Inflammatory macrophage treated with lipopolysaccharide for 1 hour (primary cell): ENCODE results near the gene EZR.

Source experiments
- DNase-seq, 2 donors: peaks; one replicate each; pipeline ENCODE4 v3.0.0-alpha.2; 2020 to 2022

EZR gene

DNA sequence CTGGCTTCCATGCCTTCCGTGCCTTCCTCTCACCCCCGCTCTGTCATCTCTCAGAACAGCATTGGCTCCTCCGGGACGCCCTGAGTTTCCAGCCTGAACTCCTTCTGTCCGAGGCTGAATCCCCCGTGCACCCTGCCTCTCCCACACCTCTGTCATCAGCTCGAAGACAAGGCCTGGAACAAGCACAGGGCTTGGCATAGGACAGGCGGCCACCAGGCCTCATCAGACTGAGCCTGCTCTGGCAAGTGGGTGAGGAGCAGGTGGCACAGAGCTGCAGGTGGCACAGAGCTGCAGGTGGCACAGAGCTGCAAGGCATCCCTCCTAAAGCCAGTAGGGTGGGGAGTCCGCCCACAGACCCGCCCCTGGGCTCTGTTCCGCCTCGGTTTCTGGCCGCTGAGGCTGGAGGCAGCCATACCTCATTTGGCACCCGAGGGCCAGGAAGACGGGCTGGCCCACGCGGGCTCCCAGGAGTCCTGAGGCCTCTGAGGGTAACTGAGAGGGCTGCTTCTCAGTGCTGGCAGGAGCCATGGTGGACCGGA, 60.2 kb downstream of the EZR start:
- DNase-seq, result no peak

DNA sequence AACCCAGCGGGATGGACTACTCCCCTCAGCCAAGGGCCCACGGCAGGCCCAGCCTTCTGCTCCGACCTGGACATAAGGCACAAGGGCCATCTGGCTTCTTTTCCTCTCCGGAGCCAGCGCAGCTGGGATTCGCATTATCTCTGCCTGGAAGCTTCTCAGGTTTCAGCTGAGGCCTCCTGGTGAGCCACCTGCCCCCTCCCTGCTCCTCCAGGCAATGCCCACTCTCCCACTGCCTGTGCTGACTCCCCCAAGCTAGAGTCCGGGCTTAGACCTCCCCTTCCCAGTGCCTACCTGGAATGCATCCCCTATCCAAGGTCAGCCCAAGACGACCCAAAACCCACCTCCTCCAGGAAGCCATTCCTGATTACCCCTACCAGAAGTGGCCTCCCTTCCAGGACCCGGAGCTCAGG, 60.7 kb downstream of the EZR start:
- DNase-seq, result no peak

DNA sequence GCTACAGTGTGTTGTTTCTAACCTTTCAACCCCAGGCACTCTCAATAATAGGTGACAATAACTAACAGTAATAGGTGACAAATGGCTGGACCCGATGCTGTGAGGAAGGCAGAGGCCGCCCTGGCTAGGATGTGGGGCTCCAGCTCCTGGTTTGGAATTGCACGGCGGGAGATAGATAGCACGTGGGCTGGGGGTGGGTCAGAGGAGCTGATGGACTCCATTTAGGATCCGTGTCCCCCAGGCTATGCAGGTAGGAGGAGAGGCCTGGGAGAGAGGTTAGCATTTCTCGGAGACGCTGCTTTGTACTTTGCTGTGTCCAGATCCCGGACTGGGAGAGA, 61.4 kb downstream of the EZR start:
- no peak for DNase-seq

DNA sequence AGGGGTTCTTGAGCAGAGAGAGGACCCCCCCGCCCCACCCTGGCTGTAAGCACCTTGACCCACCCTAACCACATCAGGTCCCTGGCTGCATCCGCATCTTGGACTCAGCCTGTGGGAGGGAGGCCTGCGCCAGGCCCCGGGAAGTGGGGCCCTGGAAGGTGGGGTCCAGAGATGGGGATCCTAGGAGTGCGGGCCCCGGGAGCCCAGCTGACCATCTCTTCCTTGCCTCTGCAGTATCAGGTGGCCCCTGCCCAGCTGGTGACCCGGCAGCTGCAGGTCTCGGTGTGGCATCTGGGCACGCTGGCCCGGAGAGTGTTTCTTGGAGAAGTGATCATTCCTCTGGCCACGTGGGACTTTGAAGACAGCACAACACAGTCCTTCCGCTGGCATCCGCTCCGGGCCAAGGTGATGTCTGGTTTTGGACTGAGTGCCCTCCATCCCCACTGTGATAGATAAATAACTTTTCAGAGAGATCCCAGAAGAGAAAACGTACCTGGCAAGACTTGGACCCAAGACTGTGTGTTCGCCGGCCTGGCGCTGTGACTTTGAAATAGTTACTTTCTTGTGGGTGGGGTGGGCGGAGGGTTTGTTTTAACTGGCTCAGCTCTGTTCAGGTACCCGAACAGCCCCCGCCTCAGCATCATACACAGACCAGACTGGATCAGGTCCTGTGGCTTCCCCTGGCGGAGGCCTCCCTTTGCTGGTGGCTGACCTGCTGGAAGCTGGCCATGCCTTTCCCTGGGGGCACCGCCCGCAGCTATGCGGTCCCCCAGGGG, 62.0 kb downstream of the EZR start:
- DNase-seq, result no peak

DNA sequence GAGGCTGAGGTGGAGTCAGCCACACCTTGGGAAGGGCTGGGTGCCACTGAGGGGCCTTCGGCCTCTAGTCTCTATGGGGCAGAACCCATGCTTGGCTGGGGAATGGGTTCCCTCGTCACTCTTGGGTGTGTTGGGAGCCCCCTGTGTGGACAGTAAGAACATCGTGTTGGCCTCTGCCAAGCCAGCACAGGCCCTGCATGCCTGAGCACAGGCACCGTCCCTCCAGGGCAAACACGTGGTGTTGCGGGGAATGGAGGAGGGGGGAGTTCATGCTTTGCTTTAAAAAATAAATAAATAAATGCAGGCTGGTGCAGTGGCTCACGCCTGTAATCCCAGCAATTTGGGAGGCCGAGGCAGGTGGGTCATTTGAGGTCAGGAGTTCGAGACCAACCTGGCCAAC, 63.0 kb downstream of the EZR start:
- DNase-seq, result no peak

DNA sequence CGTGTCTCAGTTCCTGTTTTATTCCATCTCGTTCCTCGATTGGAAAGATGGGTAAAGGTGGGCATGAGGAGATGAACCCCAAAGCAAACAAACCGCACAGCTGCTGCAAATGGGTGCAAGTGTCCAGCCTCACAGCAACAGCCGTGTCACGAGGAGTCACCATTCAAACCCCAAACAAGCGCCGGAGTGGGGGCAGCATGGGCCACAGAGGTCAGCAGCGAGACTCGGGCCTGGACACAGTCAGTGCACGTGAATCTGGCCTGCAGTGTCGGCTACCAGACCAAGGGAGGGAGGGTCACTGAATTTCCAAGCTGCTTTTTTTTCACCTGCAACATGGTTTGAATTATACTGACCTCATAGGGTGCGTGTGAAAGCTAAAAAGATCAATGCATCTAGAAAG, 63.5 kb downstream of the EZR start:
- DNase-seq, result no peak

DNA sequence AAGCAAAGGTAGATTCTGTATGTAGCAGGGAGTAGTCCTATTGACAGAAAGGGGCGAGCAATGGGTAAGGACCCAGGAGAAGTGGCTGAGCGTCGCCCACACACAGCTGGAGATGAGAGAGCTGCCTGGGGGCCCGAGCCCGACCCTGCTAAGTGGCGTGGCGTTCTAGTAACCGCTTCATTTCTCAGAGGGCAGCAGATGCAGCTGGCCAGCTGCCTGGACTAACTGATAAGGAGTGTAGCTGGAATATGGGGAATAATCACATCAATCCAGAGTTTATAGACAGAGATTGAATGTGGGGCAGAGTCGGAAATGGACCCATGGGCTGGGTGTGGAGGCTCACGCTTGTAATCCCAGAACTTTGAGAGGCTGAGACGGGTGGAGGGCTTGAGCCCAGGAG, 64.4 kb downstream of the EZR start:
- DNase-seq, result no peak

DNA sequence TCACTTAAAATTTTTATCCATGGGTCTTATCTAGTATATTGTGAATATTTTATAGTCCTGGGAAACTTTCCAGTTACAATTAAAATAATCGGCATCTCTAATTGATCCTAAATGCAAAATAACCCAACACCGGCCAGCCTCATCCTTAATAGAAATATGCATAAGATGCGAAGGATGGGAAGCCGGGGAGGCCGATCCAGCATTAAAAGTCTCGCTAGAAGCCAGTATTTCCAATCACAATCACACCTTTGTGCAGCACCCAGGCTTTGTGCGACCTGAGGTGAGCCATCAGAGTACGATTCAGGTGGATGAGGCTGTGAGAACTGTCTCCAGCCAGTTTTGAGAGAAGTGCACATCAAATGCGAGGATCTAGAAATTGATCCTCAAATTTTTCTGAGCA, 65.4 kb downstream of the EZR start:
- no peak for DNase-seq

DNA sequence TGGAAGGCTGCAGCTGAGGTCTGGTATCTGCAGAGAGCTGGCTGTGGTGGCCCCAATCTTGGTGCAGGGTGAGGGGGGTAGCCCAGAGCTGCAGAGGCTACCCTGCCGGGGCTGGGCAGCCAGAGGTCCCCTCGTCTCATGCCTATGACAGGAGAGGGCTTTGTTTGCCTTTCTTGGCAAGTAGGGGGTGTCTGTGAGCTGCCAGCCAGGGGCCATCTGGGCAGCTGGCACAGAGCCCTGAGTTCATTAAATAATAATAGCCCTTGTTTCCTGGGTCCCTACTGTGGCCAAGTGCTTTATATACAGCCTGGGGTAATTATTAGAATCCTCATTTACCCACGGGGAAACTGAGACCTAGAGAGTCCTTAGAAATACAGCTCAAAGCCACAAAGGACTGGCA, 66.6 kb downstream of the EZR start:
- no peak for DNase-seq

DNA sequence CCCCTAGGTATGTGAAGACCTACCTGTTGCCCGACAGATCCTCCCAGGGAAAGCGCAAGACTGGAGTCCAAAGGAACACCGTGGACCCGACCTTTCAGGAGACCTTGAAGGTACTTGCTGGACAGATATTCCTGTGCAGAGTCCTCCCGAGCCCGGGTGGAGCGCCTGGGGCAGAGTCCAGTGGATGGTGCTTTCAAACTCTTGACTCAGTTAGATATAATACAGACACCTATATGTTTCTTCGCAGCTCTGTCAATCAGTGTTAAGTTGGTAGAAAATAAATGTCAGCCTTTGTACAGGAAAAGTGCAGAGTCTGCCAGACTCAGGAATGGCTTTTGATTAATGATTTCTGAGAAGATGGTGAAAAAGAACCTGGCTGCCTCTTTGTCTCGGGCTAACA, 67.2 kb downstream of the EZR start:
- no peak for DNase-seq

DNA sequence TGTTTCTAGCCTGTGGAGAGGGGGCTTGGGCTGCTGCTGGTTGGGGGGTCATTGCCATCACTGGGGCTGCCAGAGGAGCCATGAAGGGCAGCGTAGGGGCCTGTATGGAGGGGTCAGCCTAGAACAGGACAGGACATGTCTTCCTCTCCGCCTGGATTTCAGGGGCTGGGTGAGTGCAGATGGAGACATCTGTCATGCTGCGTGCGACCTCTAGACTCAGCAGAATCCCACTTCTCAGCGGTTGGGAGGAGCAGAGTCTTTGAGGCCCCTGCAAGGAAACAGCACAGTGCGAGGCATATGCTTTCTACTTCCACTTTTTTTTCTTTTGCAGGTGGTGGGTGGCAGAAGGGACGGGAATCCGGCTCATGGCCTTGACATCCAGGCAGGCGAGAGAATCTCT, 67.9 kb downstream of the EZR start:
- DNase-seq, result no peak

DNA sequence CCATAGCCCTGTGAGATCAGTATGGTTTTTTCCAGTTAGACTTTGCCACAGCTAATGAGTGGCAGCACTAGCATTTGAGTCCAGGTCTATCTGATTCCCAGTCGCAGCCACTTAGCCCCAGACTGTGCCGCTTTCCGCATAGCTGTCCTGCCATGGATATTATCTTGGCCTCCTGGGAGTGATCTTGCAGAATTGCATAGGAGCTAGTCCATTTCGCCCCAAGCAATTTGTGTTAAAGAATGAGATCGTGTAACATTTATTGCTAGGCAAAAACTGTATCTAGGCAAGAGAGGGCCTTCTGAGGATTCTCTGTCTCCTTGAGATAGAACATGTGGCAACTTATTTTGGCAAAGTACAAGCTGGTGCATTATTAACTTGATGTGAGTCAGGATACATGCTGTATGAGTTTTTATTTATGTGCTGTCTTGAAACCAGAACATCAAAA, 74.2 kb downstream of the EZR start:
- DNase-seq, result no peak

DNA sequence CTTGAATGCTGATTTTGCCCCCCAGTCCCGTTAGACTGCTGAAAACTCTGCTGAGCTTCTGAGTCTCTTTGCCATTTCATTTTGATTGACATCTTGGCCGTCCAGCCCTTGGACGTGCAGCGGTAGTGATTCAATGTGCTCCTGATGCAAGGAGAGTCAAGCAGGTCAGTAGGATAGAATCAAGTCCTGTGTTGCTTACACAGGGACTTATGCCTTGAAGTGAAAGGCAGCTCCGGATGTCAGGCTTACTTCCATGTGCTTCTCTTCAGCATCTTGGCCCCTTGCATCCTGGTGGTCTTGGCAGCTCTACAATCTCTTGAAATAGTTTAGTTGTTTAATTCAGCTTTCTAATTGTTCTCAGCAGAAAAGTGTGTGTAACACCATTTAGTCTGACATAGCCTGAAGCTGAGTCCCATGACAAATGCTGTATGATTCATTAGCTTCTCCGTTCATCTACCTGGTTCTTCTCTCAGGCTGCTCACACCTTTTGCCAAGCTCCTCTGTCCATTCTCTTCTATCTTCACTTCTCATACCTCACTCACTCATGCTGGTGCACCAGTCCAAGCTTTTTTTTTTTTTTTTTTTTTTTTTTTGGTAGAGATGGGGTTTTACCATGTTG, 76.0 kb downstream of the EZR start:
- no peak for DNase-seq

DNA sequence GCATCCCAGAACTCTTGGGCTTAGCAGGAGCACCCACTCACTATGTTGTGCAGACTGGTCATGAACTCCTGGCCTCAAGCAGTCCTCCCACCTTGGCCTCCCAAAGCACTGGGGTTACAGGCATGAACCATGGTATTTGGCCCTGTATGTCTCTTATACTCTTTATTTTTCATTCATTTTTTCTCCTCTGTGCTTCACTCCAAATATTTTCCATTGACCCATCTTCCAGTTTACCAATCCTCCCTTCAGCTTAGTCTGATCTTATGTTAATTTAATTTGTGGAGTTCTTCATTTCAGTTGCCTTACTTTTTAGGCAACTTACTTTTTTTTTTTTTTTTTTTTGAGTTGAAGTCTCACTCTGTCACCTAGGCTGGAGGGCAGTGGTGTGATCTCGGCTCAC, 79.5 kb downstream of the EZR start:
- DNase-seq, result no peak

DNA sequence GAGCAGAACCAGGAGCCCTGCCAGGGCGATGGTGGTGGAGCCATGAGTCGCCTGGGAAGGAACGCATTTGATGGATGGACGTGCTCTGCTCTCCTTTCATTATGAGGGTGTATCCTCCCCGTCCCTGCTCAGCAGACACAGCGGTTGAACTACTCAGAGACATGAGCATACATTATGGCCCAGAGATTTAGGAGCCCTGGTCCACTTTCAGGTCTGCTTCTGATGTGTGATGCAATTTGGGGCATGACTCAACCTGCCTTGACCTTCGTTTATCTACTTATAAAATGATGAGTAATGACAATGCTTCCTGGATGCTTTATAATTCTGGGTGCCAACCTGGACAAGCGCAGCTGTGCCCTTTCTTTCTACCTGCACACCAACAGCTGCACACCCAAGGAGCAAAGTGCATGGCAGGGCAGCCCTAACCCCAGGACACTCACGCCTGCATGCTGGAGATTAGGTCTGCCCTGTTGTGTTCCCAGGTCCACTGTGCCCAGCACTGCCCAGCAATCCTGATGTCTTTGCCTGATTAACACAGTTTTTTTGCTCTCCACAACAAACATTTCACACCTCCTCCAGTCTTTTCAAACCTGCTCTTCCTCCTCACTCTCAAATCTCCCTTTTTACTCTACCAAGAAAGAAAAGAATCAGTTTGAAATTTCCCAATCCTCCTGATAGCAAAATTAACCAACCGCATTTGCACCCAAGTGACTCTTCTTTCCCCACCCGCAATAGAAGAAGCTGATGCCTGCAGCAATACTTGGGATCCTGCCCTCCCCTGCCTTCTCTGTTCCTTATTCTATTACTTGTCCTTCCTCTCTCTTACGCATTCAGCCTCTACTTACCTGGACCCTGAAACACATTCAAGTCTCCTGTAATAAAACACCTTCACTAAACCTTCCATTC, 81.2 kb downstream of the EZR start:
- DNase-seq, result peak in 1 of 2 donors; percentile 6

DNA sequence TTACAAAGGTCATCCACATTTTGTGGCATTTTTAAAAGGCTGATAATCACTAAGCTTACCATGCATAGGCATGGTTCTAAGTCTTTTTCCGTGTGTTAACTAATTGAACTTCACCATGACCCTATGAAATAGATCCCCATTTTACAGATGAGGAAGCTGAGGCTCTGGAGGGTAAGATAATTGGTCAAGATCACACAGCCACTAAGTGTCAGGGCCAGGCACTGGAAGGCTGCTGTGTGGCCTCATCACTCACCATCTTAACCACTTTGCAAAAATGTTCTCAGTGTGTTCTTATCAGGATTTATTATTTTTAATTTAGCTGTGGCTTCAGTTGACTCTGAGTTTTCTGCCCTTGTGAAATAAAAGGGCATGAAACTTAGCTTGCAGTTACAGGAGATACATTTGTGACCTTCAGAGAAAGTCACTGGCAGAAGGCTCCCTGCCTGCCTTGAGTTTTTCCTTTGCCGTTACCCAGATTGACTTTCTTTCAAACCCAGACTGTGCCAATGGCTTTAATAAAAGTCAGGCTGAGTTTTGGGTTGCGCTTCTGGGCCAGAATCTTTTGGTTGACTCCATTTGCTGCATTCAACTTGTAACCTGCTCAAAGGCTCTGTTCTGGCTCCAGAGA, 82.0 kb downstream of the EZR start:
- DNase-seq, result no peak

DNA sequence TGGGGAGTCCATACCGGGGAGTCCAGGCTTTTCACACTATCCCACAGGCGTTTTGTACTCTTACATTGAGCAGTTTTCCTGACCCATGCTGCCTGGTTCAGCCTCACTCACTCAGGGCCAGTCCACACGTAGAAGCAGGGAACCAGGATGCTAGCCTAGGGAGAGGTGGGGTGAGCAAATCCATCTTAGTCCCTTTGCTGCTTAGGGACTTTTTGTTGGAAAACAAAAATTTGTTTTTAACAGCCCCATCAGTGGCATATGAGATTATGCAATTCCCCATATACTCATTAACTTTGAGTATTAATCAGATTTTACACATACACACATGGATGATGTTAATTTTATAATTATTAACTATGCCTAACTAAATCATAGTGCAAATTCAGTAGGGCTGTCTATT, 84.2 kb downstream of the EZR start:
- no peak for DNase-seq

DNA sequence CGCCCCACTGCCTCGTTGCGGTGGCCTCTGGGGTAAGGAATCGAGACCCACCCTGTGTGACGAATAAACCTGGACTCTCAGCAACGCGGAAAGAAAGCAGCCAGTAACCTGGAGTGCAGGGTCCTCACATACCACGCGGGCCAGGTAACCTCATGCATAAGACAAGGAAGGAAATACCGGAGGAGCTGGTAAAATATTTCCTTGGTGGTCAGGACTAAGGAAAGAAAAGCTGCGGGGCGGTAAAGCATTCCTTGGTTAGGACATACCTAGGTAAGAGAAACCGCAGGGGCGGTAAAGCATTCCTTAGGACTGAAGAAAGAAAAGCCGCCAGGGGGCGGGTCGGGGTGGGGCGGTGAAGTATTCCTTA, 88.6 kb downstream of the EZR start:
- no peak for DNase-seq

DNA sequence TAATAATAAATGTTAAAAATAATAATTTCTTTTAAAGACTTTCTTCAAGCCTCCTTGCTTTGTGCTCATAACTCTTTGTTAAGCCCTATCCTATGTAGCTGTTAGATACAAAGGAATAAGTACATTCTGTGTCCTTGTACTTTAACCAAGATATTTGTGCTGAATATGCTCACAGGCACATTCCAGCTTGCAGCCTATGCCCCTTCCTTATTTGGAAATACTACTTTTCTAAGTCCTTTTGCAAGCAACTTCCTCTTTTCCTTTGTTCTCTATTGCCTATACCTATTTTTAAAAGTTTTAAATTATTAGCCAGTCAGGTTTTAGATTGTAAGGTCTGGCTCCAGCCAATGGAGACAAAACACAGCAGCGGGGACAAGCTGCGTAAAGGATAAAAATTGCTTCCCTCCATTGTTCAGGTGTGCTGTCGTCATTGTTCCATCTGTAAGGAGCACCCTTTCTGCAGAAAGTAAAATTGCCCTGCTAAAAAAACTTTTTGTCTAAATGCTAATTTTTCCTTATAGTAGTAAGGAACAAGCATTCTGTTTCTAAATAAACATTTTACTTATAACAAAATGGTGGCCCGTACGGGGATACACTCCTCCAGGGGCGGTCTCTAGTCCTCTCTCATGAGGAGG, 89.1 kb downstream of the EZR start:
- DNase-seq, result peak; percentile 19 to 20

DNA sequence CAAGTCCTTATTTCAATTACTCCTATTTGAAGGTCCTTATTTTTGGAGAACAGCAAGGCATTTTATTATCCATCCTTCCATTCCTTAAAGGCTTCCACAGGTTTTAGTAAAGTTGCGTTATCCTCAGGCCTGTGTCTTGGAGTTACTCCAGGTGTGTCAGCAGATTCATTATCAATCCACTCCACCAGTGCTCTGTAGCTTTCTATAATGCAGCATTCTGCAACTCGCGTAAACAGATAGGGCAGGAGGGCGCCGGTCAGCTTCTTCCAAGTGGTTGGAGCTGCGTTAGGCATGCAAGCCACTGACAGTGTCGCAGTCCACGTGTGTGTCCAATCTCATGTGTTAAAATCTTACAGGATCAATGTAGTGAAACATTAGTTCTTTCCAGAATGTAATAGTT, 93.5 kb downstream of the EZR start:
- no peak for DNase-seq

DNA sequence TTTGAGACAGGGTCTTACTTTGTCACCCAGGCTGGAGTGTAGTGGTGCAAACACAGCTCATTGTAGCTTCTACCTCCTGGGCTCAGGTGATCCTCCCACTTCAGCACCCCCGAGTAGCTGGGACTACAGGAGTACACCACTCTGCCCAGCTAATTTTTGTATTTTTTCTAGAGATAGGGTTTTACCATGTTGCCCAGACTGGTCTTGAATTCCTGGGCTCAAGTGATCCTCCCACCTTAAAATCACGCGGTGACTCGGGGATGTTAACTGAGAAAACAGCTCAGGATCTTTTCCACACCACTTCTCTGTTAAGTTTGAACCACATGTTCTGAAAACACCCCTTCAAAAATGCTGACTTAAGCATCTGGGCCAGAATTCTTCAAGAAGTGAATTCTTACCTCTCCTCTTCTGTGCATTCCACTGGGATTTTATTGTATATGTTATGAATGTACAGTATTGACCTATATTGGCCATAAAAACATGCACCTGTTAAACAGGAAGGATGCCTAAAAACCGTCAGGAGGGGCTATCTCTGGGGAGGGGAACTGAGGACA, 96.9 kb downstream of the EZR start:
- DNase-seq, result no peak

DNA sequence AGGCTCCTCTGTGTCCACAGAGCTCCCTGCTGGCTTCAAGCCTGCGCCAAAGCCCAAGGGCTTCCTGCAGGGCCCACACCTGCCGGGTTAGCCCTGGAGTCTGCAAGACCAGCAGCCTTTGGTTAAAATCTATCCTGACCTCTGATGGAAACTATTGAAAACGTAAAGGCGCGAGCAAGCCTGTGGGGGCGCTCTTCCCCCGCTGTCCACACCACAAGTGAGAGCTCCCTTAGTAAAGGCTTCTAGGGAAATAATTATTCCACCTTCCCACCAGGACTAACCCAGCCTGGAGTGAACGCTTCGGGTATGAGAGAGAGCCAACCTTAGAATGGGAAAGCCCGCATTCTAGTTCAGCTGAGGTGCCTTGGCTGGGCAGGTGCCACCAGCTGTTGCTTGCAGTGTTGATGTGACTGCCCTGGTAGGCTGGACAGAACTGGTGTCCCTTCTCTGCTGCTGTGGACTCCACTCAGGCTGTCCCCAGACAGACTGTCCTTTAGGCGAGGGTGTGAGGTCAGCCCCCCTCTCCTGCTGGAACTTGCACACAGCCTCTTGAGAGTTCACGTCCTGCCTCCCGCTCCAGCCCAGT, 100.6 kb downstream of the EZR start:
- DNase-seq, result peak in 1 of 2 donors; percentile 13
